Measurements from ENCODE around the gene FBXO8.
"Not testable (repeated sequence)": the region's sequence is repeated elsewhere in the genome, so short reads cannot be mapped to it uniquely, and the experiment has no call there.

The FBXO8 gene

DNA sequence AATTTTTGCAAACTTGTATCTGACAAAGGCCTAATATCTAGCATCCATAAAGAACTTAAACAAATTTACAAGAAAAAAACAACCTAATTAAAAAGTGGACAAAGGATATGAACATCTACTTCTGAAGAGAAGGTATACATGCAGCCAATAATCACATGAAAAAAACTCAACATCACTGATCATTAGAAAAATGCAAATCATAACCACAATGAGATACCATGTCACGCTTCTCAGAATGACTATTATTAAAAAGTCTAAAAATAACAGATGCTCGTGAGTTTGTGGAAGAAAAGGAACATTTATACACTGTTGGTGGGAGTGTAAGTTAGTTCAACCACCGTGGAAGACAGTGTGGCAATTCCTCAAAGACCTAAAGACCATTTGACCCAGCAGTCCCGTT is 24.2 kb upstream of the FBXO8 start:
- TF ChIP-seq, protein P1, sequence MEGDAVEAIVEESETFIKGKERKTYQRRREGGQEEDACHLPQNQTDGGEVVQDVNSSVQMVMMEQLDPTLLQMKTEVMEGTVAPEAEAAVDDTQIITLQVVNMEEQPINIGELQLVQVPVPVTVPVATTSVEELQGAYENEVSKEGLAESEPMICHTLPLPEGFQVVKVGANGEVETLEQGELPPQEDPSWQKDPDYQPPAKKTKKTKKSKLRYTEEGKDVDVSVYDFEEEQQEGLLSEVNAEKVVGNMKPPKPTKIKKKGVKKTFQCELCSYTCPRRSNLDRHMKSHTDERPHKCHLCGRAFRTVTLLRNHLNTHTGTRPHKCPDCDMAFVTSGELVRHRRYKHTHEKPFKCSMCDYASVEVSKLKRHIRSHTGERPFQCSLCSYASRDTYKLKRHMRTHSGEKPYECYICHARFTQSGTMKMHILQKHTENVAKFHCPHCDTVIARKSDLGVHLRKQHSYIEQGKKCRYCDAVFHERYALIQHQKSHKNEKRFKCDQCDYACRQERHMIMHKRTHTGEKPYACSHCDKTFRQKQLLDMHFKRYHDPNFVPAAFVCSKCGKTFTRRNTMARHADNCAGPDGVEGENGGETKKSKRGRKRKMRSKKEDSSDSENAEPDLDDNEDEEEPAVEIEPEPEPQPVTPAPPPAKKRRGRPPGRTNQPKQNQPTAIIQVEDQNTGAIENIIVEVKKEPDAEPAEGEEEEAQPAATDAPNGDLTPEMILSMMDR (IDR thresholded peaks at IDR 0.05; ENCODE audit: low read depth, low read length, poor library complexity, severe bottlenecking) = no peak
- no peak for TF ChIP-seq EZH2phosphoT487 (IDR thresholded peaks at IDR 0.05; ENCODE audit: borderline replicate concordance, low read length)
- H3K27me3 ChIP-seq (ENCODE audit: control insufficient read depth, low read length) = no peaks in the 10 kb centered on the region
- no peaks in the 10 kb centered on the region for H3K79me2 ChIP-seq (ENCODE audit: control insufficient read depth, low read length)

GRCh38 chr4:174305961-174306360 is 22.5 kb upstream of the FBXO8 start:
- Histone ChIP-seq H4K20me1 (ENCODE audit: control insufficient read depth, insufficient read depth, low read depth, low read length) (no peaks in the 10 kb centered on the region), H3K4me2 (ENCODE audit: low read length) (no peak overlapping the region), H3K9me2 (replicated peaks; ENCODE audit: control insufficient read depth, low read length) (no peaks in the 10 kb centered on the region), H3K27ac (ENCODE audit: low read depth, low read length) (no peak overlapping the region), H3K9me3 (ENCODE audit: control insufficient read depth, insufficient read depth, low read length) (no peaks in the 10 kb centered on the region), H3K4me1 (ENCODE audit: control insufficient read depth, low read length) (no peaks in the 10 kb centered on the region), H3F3A (ENCODE audit: control insufficient read depth, insufficient read depth) (no peaks in the 10 kb centered on the region), H3K4me3 (ENCODE audit: low read length) (no peak overlapping the region), H3K36me3 (ENCODE audit: control insufficient read depth, low read length) (peaks cover 45% of the 10 kb centered on the region), H3K79me2 (ENCODE audit: control insufficient read depth, low read length) (no peaks in the 10 kb centered on the region), H3K27me3 (ENCODE audit: control insufficient read depth, low read length) (no peaks in the 10 kb centered on the region)
- TF ChIP-seq EZH2phosphoT487 (IDR thresholded peaks at IDR 0.05; ENCODE audit: borderline replicate concordance, low read length) = no peak

More for the DNA sequence above, 24.2 kb upstream of the FBXO8 start:
- Histone ChIP-seq H3K4me3 (ENCODE audit: low read length) (no peak overlapping the region), H3K4me1 (ENCODE audit: control insufficient read depth, low read length) (no peaks in the 10 kb centered on the region), H3K4me2 (ENCODE audit: low read length) (no peak overlapping the region), H3K9me3 (ENCODE audit: control insufficient read depth, insufficient read depth, low read length) (no peaks in the 10 kb centered on the region), H4K20me1 (ENCODE audit: control insufficient read depth, insufficient read depth, low read depth, low read length) (no peaks in the 10 kb centered on the region), H3K36me3 (ENCODE audit: control insufficient read depth, low read length) (peaks cover 56% of the 10 kb centered on the region), H3K9me2 (replicated peaks; ENCODE audit: control insufficient read depth, low read length) (no peaks in the 10 kb centered on the region), H3K27ac (ENCODE audit: low read depth, low read length) (no peak overlapping the region), H3F3A (ENCODE audit: control insufficient read depth, insufficient read depth) (no peaks in the 10 kb centered on the region)

DNA sequence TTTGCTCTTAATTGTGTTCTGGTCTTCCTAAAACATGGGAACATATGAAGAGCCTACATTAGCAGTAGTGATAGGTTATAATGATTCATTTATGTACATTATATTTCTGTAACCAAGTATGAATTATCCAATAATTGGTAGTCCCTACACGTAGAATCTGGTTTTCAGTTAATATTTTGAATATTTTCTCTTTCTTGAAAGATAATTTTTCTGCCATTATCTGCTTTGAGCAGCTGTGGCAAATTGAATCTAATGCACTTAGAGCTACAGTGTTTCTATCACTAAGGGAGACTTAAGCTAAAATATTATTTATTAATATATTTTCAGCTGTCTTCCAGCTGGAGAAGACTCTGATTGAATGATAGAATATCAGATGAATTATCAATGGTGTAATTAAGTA is 21.2 kb upstream of the FBXO8 start:
- Histone ChIP-seq H3K4me1 (ENCODE audit: control insufficient read depth, low read length) (no peaks in the 10 kb centered on the region), H3K4me2 (ENCODE audit: low read length) (no peak overlapping the region), H3K27me3 (ENCODE audit: control insufficient read depth, low read length) (no peaks in the 10 kb centered on the region), H3K4me3 (ENCODE audit: low read length) (no peak overlapping the region), H3K9me3 (ENCODE audit: control insufficient read depth, insufficient read depth, low read length) (no peaks in the 10 kb centered on the region), H3K79me2 (ENCODE audit: control insufficient read depth, low read length) (no peaks in the 10 kb centered on the region), H4K20me1 (ENCODE audit: control insufficient read depth, insufficient read depth, low read depth, low read length) (no peaks in the 10 kb centered on the region), H3F3A (ENCODE audit: control insufficient read depth, insufficient read depth) (no peaks in the 10 kb centered on the region), H3K9me2 (replicated peaks; ENCODE audit: control insufficient read depth, low read length) (no peaks in the 10 kb centered on the region), H3K27ac (ENCODE audit: low read depth, low read length) (no peak overlapping the region), H3K36me3 (ENCODE audit: control insufficient read depth, low read length) (peaks cover 48% of the 10 kb centered on the region)
- TF ChIP-seq, protein P1 (IDR thresholded peaks at IDR 0.05; ENCODE audit: low read depth, low read length, poor library complexity, severe bottlenecking) = no peak
- no peak for TF ChIP-seq EZH2phosphoT487 (IDR thresholded peaks at IDR 0.05; ENCODE audit: borderline replicate concordance, low read length)

DNA sequence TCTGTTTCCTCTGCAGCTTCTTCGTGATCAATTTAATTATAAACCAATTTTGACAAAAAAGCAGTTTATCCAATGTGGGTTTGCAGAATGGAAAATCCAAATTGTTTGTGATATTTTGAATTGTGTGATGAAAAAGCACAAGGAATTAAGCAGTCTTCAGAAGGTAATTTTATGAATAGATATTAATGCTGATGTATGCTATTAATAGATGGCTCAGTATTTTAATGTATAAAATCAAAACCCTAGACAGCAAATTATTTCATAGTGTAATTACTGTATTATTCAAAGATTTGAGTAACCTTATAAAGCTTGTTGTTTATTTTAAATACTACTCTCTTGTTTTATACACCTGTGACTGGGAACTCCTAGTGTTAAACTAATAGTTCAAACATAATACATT is 20.2 kb upstream of the FBXO8 start:
- Histone ChIP-seq H3K27me3 (ENCODE audit: control insufficient read depth, low read length) (no peaks in the 10 kb centered on the region), H3K27ac (ENCODE audit: low read depth, low read length) (no peak overlapping the region), H4K20me1 (ENCODE audit: control insufficient read depth, insufficient read depth, low read depth, low read length) (no peaks in the 10 kb centered on the region), H3K79me2 (ENCODE audit: control insufficient read depth, low read length) (no peaks in the 10 kb centered on the region), H3K9me3 (ENCODE audit: control insufficient read depth, insufficient read depth, low read length) (no peaks in the 10 kb centered on the region), H3K4me2 (ENCODE audit: low read length) (no peak overlapping the region), H3K4me3 (ENCODE audit: low read length) (no peak overlapping the region), H3K36me3 (ENCODE audit: control insufficient read depth, low read length) (peaks cover 47% of the 10 kb centered on the region), H3K4me1 (ENCODE audit: control insufficient read depth, low read length) (no peaks in the 10 kb centered on the region), H3F3A (ENCODE audit: control insufficient read depth, insufficient read depth) (no peaks in the 10 kb centered on the region), H3K9me2 (replicated peaks; ENCODE audit: control insufficient read depth, low read length) (no peaks in the 10 kb centered on the region)
- TF ChIP-seq, protein P1 (IDR thresholded peaks at IDR 0.05; ENCODE audit: low read depth, low read length, poor library complexity, severe bottlenecking) = no peak
- no peak for TF ChIP-seq EZH2phosphoT487 (IDR thresholded peaks at IDR 0.05; ENCODE audit: borderline replicate concordance, low read length)

DNA sequence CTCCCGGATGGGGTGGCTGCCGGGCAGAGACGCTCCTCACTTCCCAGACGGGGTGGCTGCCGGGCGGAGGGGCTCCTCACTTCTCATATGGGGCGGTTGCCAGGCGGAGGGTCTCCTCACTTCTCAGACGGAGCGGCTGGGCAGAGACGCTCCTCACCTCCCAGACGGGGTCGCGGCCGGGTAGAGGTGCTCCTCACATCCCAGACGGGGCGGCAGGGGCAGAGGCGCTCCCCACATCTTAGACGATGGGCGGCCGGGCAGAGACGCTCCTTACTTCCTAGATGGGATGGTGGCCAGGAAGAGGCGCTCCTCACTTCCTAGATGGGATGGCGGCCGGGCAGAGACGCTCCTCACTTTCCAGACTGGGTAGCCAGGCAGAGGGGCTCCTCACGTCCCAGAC is 11.7 kb upstream of the FBXO8 start:
- H3K9me2 ChIP-seq (replicated peaks; ENCODE audit: control insufficient read depth, low read length); H3K27me3 ChIP-seq (ENCODE audit: control insufficient read depth, low read length); H3K27ac ChIP-seq (ENCODE audit: low read depth, low read length); H4K20me1 ChIP-seq (ENCODE audit: control insufficient read depth, insufficient read depth, low read depth, low read length); H3F3A ChIP-seq (ENCODE audit: control insufficient read depth, insufficient read depth); H3K4me2 ChIP-seq (ENCODE audit: low read length); H3K4me3 ChIP-seq (ENCODE audit: low read length); H3K4me1 ChIP-seq (ENCODE audit: control insufficient read depth, low read length): not testable (repeated sequence)
- peaks cover 28% of the 10 kb centered on the region for H3K36me3 ChIP-seq (ENCODE audit: control insufficient read depth, low read length)
- peaks cover 46% of the 10 kb centered on the region for H3K79me2 ChIP-seq (ENCODE audit: control insufficient read depth, low read length)
- H3K9me3 ChIP-seq (ENCODE audit: control insufficient read depth, insufficient read depth, low read length) = peaks cover 11% of the 10 kb centered on the region; the same call in 1 of the 2 replicates

DNA sequence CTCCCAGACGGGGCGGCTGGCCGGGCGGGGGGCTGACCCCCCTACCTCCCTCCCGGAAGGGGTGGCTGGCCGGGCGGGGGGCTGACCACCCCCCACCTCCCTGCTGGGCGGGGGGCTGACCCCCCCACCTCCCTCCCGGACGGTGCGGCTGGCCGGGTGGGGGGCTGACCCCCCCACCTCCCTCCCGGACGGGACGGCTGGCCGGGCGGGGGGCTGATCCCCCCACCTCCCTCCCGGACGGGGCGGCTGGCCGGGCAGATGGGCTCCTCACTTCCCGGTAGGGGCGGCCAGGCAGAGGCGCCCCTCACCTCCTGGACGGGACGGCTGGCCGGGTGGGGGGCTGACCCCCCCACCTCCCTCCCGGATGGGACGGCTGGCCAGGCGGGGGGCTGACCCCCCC is 11.2 kb upstream of the FBXO8 start:
- H3K4me3 ChIP-seq (ENCODE audit: low read length); H3K27me3 ChIP-seq (ENCODE audit: control insufficient read depth, low read length); H4K20me1 ChIP-seq (ENCODE audit: control insufficient read depth, insufficient read depth, low read depth, low read length); H3K4me1 ChIP-seq (ENCODE audit: control insufficient read depth, low read length); H3K4me2 ChIP-seq (ENCODE audit: low read length); H3F3A ChIP-seq (ENCODE audit: control insufficient read depth, insufficient read depth); H3K27ac ChIP-seq (ENCODE audit: low read depth, low read length); H3K9me2 ChIP-seq (replicated peaks; ENCODE audit: control insufficient read depth, low read length): not testable (repeated sequence)
- Histone ChIP-seq H3K9me3 (ENCODE audit: control insufficient read depth, insufficient read depth, low read length) (peaks cover 11% of the 10 kb centered on the region; the same call in 1 of the 2 replicates), H3K36me3 (ENCODE audit: control insufficient read depth, low read length) (peaks cover 23% of the 10 kb centered on the region), H3K79me2 (ENCODE audit: control insufficient read depth, low read length) (peaks cover 51% of the 10 kb centered on the region)
